Upper lobe of right lung (tissue), 1 donor: ENCODE results near the gene RRP8. TPM values are rescaled to one million over a fixed set of nuclear protein-coding genes. Genes with fewer than 3 reads are reported as not detected.
A peak's percentile ranks its signal among the peaks of the same experiment; 100 is the strongest.

Experiments
- ATAC-seq: fragments of 200-7000 bp; cut with Tn5 transposase; one replicate; pipeline ENCODE4 v1.9.1; 2020; ENCODE audit warnings: mild to moderate bottlenecking, moderate library complexity
- DNase-seq: peaks from one replicate; pipeline ENCODE4 v3.0.0-alpha.2; 2020
- H3K27ac ChIP-seq: fragments of 200-600 bp; one replicate; pipeline ENCODE4 v1.8.0; 2022
- H3K27me3 ChIP-seq: fragments of 200-600 bp; one replicate; pipeline ENCODE4 v1.8.0; 2022; ENCODE audit warnings: mild to moderate bottlenecking
- H3K36me3 ChIP-seq: fragments of 200-600 bp; one replicate; pipeline ENCODE4 v1.8.0; 2022
- H3K4me1 ChIP-seq: fragments of 200-600 bp; one replicate; pipeline ENCODE4 v1.8.0; 2022
- H3K4me3 ChIP-seq: fragments of 200-600 bp; one replicate; pipeline ENCODE4 v1.8.0; 2022; ENCODE audit warnings: mild to moderate bottlenecking
- H3K9me3 ChIP-seq: fragments of 200-600 bp; one replicate; pipeline ENCODE4 v1.8.0; 2022
- CTCF ChIP-seq: fragments of 200-600 bp; IDR thresholded peaks from one replicate; pipeline ENCODE4 v1.8.0; 2022; ENCODE audit warnings: antibody characterized with exemption
- intact Hi-C: fragments of 100-400 bp; cut with DNase I; formaldehyde crosslinking; loops from one replicate; pipeline ENCODE4 v1.11.0; 2022
- total RNA-seq: library from RNA; stranded (reverse); fragmentation: NEBNext Ultra II Directional; extraction: Animal tissue kit (Norgen Biotek cat#: 25700); gene quantifications from one replicate; pipeline ENCODE4 v1.2.1, GENCODE V29; 2021
- donor health status: DM: no; HTN: yes; CAD: no; lungs with severe emphysema.

RRP8 gene
- total RNA-seq, 1 donor from 2014 or later: 17.9 TPM

GRCh38 chr11:6617315-6617781 is 13.9 kb upstream of the RRP8 start:
- ATAC-seq: no peak
- no peaks in the 10 kb centered on the region for H3K27me3 ChIP-seq
- intact Hi-C loops: no loop called here
- peaks cover 30% of the 10 kb centered on the region for H3K36me3 ChIP-seq
- no peak for TF ChIP-seq CTCF
- H3K27ac ChIP-seq: no peak overlapping the region
- peaks cover 19% of the 10 kb centered on the region for H3K4me1 ChIP-seq
- H3K9me3 ChIP-seq: no peaks in the 10 kb centered on the region
- H3K4me3 ChIP-seq: peak overlapping the region; percentile 78
- DNase-seq: no peak

DNA sequence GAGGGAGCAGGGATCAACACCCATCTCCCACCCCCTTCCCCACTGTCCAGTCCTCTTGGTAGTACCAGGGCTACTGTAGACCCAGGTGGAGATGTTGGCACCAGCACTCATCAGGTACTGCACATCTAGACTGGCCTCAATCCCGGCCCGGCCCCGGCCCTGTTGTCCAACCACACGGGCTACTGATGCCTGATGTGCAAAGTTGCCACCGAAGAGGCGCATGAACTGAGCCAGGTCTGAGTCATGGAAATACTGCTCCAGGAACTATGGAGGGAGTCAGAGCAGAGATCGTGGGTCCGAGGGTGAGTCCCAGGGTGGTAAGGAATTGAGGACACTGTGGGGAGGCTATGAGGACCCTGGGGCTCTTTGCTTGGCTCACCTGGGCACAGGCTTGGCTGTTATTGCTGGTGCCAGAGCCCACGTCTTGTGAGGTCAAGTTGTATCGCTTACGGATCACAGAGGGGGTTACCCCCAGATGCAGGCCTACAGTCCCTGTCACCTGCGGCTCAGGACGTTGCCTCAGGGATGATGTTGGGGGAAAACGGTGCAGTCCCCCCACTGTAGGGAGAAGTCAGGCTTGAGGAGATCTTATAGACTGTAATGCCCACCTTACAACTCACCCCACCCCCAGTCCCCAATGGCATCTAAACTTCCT is 13.3 kb upstream of the RRP8 start:
- DNase-seq (no peak), ATAC-seq (no peak)
- no peaks in the 10 kb centered on the region for H3K27me3 ChIP-seq
- H3K4me3 ChIP-seq: no peak overlapping the region
- H3K36me3 ChIP-seq: peaks cover 30% of the 10 kb centered on the region
- peaks cover 19% of the 10 kb centered on the region for H3K4me1 ChIP-seq
- H3K27ac ChIP-seq: no peak overlapping the region
- H3K9me3 ChIP-seq: no peaks in the 10 kb centered on the region
- no peak for TF ChIP-seq CTCF
- intact Hi-C loops: no loop called here

- H3K9me3 ChIP-seq: no peaks in the 10 kb centered on the region
- no peak for TF ChIP-seq CTCF
- H3K27me3 ChIP-seq: no peaks in the 10 kb centered on the region
- DNase-seq (no peak), ATAC-seq (no peak)
- H3K4me1 ChIP-seq: peaks cover 19% of the 10 kb centered on the region
- intact Hi-C loops: no loop called here
- H3K27ac ChIP-seq: no peak overlapping the region
- H3K4me3 ChIP-seq: no peak overlapping the region
- peaks cover 33% of the 10 kb centered on the region for H3K36me3 ChIP-seq
Observed at GRCh38 chr11:6615882-6616585, 12.6 kb upstream of the RRP8 start.

DNA sequence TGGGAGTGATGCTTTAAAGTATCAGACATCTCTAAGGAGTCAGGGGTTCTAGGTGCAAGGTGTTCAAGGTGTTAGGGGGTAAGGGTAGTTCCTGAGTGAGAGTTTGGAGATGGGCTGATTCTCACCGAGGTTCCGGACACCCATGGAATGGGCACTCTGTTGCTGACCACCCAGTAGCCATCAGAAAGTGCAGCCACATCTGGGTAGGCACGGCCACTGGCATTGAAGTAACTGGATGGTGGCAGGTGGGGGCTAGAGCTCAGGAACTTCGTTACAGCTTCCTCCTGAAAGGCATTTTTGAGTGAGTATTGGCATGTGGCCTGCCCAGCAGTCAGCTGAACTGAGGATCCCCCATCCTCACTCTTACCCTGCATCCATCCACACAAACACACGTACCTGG is 11.6 kb upstream of the RRP8 start:
- intact Hi-C loops: no loop called here
- TF ChIP-seq CTCF: no peak

DNA sequence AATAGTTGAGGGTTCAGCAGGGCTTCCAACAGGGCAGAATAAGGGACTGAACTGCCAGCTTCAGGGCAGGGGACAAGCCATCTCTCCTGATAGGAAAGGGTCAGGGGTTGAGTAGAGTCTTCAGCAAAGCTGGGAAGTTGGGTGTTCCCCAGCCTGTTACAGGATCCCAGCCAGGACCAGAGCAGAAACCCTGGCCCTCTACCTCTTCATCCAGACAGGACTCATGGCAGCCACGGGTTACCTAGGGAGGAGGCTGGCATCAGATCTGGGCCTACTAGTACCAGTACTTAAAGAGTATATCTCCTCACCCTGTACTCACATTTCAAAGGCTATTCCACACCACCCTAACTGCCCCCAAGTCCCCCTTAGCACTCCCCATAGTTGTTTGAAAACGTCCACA is 11.0 kb upstream of the RRP8 start:
- Histone ChIP-seq H3K9me3 (no peaks in the 10 kb centered on the region), H3K36me3 (peaks cover 49% of the 10 kb centered on the region), H3K4me1 (peaks cover 23% of the 10 kb centered on the region), H3K27me3 (no peaks in the 10 kb centered on the region), H3K27ac (no peak overlapping the region), H3K4me3 (no peak overlapping the region)
- intact Hi-C loops: no loop called here
- no peak for TF ChIP-seq CTCF
- DNase-seq (no peak), ATAC-seq (no peak)

More for the DNA sequence above, 11.6 kb upstream of the RRP8 start:
- Histone ChIP-seq H3K4me3 (no peak overlapping the region), H3K27me3 (no peaks in the 10 kb centered on the region), H3K9me3 (no peaks in the 10 kb centered on the region), H3K27ac (no peak overlapping the region), H3K36me3 (peaks cover 43% of the 10 kb centered on the region), H3K4me1 (peaks cover 23% of the 10 kb centered on the region)
- no peak for DNase-seq
- ATAC-seq: no peak
